Chondrocyte (in vitro differentiated cells): ENCODE data around the gene LIPH. TPM values are rescaled to one million over a fixed set of nuclear protein-coding genes. Genes with fewer than 3 reads are reported as not detected.
A peak's percentile ranks its signal among the peaks of the same experiment; 100 is the strongest.

Source experiments
- DNase-seq: peaks from one replicate; pipeline ENCODE4 v3.0.0; 2021; ENCODE audit warnings: mixed read lengths, low spot score
- H3K27ac Mint-ChIP-seq: one replicate; pipeline ENCODE4 v1.8.0; 2021; ENCODE audit warnings: mild to moderate bottlenecking, moderate library complexity, mixed read lengths; ENCODE audit not compliant: unreplicated experiment
- H3K27me3 Mint-ChIP-seq: 2 replicates; pipeline ENCODE4 v1.8.0; 2021; ENCODE audit warnings: low read depth, mixed read lengths
- H3K36me3 Mint-ChIP-seq: 2 replicates; pipeline ENCODE4 v1.8.0; 2021; ENCODE audit warnings: low read depth, mixed read lengths
- H3K4me1 Mint-ChIP-seq: 2 replicates; pipeline ENCODE4 v1.8.0; 2021; ENCODE audit warnings: low read depth, mild to moderate bottlenecking, mixed read lengths
- H3K4me3 Mint-ChIP-seq: one replicate; pipeline ENCODE4 v1.8.0; 2021; ENCODE audit warnings: mild to moderate bottlenecking, moderate library complexity, mixed read lengths; ENCODE audit not compliant: unreplicated experiment
- H3K9me3 Mint-ChIP-seq: 2 replicates; pipeline ENCODE4 v1.8.0; 2021; ENCODE audit warnings: low read depth, mixed read lengths
- long read RNA-seq: library from polyadenylated mRNA; stranded (forward); transcript quantifications from one replicate; pipeline ENCODE4 v2.0.0, GENCODE V29; 2021
- total RNA-seq: library from RNA; stranded (reverse); gene quantifications from 3 replicates; pipeline ENCODE4 v1.2.1, GENCODE V29; 2021
- TF ChIP-seq, protein P1 (sequence below): fragments of 200-600 bp; sonication (generic); IDR thresholded peaks from 2 replicates; pipeline ENCODE4 v1.5.0; 2021; ENCODE audit warnings: antibody characterized with exemption, mild to moderate bottlenecking, moderate library complexity

The LIPH gene
- 0.40 to 0.49 TPM in 2 of 3 replicates, not detected in the other for total RNA-seq
- long read RNA-seq = 0 reads

DNA sequence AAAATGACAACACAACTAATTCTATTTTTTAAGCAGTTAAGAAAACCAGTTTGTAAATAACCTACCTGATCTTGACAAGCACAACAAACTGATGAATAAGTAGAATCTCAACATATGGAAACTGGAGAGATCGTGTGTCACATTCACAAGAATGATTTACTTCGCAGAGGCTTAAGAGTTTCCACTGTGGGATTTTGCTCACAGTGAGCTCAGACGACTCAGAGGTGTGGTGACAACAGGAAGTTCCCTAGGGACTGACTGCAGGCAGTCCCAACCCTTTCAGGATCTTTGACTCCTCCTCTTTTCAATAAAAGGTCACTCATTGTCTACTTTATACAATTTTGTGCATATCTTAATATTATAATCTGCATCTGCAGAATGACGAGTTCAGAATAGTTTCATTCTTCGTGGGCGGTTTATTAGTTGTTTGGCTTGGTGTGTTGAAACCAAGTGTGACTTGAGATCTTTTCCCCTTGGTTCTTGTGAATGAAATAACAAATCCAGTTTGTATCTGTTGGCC, at the start of gene LIPH:
LIPH (minus strand) TSS at position 231 of the 520 bp plus-strand sequence; CDS start at position 114, 117 bp downstream.
- no peak within 1 kb of the TSS for H3K27ac Mint-ChIP-seq
- peaks cover 22% of the 10 kb centered on the region for H3K4me1 Mint-ChIP-seq
- H3K4me3 Mint-ChIP-seq = no peak within 1 kb of the TSS
- no peaks in the 10 kb centered on the region for H3K9me3 Mint-ChIP-seq
- H3K27me3 Mint-ChIP-seq = no peaks in the 10 kb centered on the region
- TF ChIP-seq, protein P1, sequence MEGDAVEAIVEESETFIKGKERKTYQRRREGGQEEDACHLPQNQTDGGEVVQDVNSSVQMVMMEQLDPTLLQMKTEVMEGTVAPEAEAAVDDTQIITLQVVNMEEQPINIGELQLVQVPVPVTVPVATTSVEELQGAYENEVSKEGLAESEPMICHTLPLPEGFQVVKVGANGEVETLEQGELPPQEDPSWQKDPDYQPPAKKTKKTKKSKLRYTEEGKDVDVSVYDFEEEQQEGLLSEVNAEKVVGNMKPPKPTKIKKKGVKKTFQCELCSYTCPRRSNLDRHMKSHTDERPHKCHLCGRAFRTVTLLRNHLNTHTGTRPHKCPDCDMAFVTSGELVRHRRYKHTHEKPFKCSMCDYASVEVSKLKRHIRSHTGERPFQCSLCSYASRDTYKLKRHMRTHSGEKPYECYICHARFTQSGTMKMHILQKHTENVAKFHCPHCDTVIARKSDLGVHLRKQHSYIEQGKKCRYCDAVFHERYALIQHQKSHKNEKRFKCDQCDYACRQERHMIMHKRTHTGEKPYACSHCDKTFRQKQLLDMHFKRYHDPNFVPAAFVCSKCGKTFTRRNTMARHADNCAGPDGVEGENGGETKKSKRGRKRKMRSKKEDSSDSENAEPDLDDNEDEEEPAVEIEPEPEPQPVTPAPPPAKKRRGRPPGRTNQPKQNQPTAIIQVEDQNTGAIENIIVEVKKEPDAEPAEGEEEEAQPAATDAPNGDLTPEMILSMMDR = no peak
- H3K36me3 Mint-ChIP-seq = no peaks in the 10 kb centered on the region
- DNase-seq = no peak

DNA sequence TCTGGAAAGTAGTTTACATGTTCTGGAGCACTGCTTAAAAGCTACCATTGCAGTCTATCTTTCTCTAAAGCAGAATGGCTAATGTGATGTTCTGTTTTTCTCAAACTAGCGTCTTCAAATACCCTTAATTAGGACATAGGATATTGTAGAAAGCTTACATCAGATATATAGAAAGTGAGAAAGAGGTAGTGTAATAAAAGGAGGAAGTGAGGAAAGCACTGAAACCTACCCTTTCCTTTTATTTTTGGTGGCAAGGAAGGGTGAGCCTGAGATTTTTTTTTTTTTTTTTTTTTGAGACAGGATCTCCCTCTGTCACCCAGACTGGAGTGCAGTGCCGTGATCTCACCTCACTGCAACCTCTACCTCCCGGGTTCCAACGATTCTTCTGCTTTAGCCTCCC, 43.1 kb upstream of the LIPH start:
- Mint-ChIP-seq H3K4me1 (peaks cover 6% of the 10 kb centered on the region), H3K27ac (no peak overlapping the region), H3K4me3 (no peak overlapping the region), H3K36me3 (peaks cover 9% of the 10 kb centered on the region), H3K9me3 (no peaks in the 10 kb centered on the region), H3K27me3 (no peaks in the 10 kb centered on the region)
- TF ChIP-seq, protein P1 = no peak
- DNase-seq = no peak

DNA sequence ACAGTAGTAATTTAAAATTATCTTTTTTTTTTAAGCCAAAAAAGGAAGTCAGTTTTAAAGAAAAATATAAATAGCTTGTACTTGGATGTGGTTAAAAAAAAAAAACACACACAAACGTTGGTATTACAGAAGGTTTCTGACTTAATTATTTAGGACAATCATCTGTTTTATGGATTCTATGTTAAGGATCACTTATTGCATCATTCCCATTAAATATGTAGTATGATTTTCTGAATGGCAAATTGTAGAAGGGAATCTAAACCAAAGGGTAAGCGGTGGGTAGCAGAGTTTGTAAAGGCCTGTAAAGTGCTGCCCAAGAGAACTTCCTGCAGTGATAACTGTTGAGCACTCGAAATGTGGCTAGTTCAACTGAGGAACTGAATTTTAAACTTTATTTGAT, 41.7 kb upstream of the LIPH start:
- Mint-ChIP-seq H3K36me3 (peaks cover 4% of the 10 kb centered on the region), H3K27ac (no peak overlapping the region), H3K4me3 (no peak overlapping the region), H3K9me3 (no peaks in the 10 kb centered on the region), H3K4me1 (peaks cover 3% of the 10 kb centered on the region), H3K27me3 (no peaks in the 10 kb centered on the region)
- TF ChIP-seq, protein P1 = no peak
- DNase-seq = no peak

DNA sequence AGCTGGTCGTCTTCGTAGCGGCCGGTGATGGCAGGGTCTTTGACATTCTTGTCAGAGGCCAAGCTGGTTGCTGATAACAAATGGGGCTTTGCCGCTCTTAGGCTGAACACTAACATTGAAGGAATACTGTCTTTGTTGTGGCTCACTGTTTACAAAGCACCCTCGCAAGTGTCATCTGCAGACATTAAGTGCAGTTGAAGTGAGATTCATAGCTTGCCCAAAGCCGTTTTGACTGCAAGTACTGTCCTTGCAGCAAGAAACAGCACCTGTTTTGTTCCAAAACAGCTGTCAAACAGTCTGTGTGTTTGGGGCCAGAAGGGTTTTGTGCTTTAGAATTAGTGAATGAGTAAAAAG, 34.3 kb upstream of the LIPH start:
- TF ChIP-seq, protein P1 = no peak
- H3K4me1 Mint-ChIP-seq = peaks cover 29% of the 10 kb centered on the region
- peak overlapping the region; percentile 90 for H3K4me3 Mint-ChIP-seq
- no peaks in the 10 kb centered on the region for H3K27me3 Mint-ChIP-seq
- no peaks in the 10 kb centered on the region for H3K9me3 Mint-ChIP-seq
- H3K36me3 Mint-ChIP-seq = no peaks in the 10 kb centered on the region
- DNase-seq = no peak
- peak overlapping the region; percentile 95 for H3K27ac Mint-ChIP-seq

DNA sequence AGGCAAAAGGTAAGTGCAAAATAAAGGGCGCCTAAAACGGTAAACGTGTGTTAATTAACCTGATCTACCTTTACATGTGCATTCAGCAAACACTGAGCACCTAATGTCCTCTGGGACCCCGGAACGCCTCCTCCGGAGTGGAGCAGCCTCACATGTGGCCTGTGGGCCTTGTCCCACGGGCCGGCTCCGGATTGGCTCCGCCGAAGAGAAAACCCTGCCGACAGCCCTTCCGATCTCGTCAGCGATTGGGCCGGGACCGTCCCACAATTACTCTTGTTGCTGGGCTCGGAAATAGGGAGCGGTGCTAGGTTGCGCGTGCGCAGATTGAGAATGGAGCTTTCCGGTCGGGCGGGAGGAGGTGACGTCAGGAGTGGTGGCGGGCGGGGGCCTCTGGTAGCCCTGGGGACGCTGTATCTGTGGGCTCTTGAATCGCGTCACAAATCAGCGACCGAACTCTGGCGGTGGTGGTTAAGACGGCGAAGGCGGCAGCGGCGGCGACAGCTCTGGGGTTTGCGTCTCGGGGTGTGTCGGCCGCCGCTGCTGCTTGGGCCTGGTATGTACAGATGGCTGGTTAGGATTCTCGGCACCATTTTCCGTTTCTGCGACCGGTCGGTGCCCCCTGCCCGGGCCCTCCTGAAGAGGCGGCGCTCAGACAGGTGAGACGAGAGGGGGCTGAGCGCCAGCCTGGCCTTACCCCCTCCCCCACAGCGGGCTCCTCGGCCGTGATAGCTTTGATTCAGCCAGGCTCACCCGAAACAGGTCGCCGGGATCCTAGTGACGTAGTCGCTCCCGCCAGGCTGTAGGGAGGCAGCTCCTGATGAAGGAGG, 33.7 kb upstream of the LIPH start, which contains the start of gene SENP2:
SENP2 (plus strand) TSS at position 437 of the 827 bp plus-strand sequence; CDS start at position 556, 119 bp downstream.
- Mint-ChIP-seq H3K27ac (peak within 1 kb of the TSS; percentile 95), H3K36me3 (no peaks in the 10 kb centered on the region), H3K4me1 (peaks cover 29% of the 10 kb centered on the region), H3K27me3 (no peaks in the 10 kb centered on the region), H3K4me3 (peak within 1 kb of the TSS; percentile 90), H3K9me3 (no peaks in the 10 kb centered on the region)
- DNase-seq = peak; percentile 100
- TF ChIP-seq, protein P1 = no peak
